UCSD-AML1 (cell line): Measurements from ENCODE around the gene EEPD1.
"Not testable (repeated sequence)": the region's sequence is repeated elsewhere in the genome, so short reads cannot be mapped to it uniquely, and the experiment has no call there.

Experiments used
- DNase-seq: peaks from one replicate; lab custom pipeline; 2025; ENCODE audit not compliant: unreplicated experiment; lab: John Stamatoyannopoulos, UW

Gene EEPD1

GRCh38 chr7:36214608-36215456 is 61.8 kb downstream of the EEPD1 start:
- no peak for DNase-seq

GRCh38 chr7:36215457-36215765 is 62.4 kb downstream of the EEPD1 start:
- DNase-seq: no peak

- DNase-seq: no peak
These were observed 63.1 kb downstream of the EEPD1 start for GRCh38 chr7:36216063-36216684.

- DNase-seq: no peak
These were observed 64.3 kb downstream of the EEPD1 start for GRCh38 chr7:36217211-36217960.

- DNase-seq: no peak
These were observed 64.9 kb downstream of the EEPD1 start for GRCh38 chr7:36217961-36218284.

GRCh38 chr7:36219429-36219828 is 66.4 kb downstream of the EEPD1 start:
- DNase-seq: no peak

- no peak for DNase-seq
These were observed 70.8 kb downstream of the EEPD1 start for GRCh38 chr7:36223851-36224250.

GRCh38 chr7:36224934-36225858 is 72.1 kb downstream of the EEPD1 start:
- no peak for DNase-seq

GRCh38 chr7:36226151-36226550 is 73.1 kb downstream of the EEPD1 start:
- DNase-seq: no peak

GRCh38 chr7:36227223-36227622 is 74.2 kb downstream of the EEPD1 start:
- no peak for DNase-seq

GRCh38 chr7:36228039-36228438 is 75.0 kb downstream of the EEPD1 start:
- no peak for DNase-seq

GRCh38 chr7:36231406-36231805 is 78.4 kb downstream of the EEPD1 start:
- no peak for DNase-seq

GRCh38 chr7:36232555-36232954 is 79.5 kb downstream of the EEPD1 start:
- no peak for DNase-seq

- no peak for DNase-seq
These were observed 80.0 kb downstream of the EEPD1 start for GRCh38 chr7:36232971-36233550.

GRCh38 chr7:36236073-36236472 is 83.0 kb downstream of the EEPD1 start:
- DNase-seq: no peak

GRCh38 chr7:36238138-36238537 is 85.1 kb downstream of the EEPD1 start:
- DNase-seq: no peak

- DNase-seq: not testable (repeated sequence)
These were observed 90.3 kb downstream of the EEPD1 start for GRCh38 chr7:36243356-36243755.

GRCh38 chr7:36244001-36244400 is 90.9 kb downstream of the EEPD1 start:
- not testable (repeated sequence) for DNase-seq

GRCh38 chr7:36244429-36244828 is 91.4 kb downstream of the EEPD1 start:
- DNase-seq: no peak

GRCh38 chr7:36245684-36246299 is 92.7 kb downstream of the EEPD1 start:
- no peak for DNase-seq
